Caco-2 (cell line): ENCODE measurements around the gene MRPL58. TPM values are rescaled to one million over a fixed set of nuclear protein-coding genes. Genes with fewer than 3 reads are reported as not detected.

Experiments
- BruUV-seq: library from RNA; stranded (reverse); fragments of 400-500 nt; replicated peaks from 2 replicates; lab custom pipeline; 2021; lab: Mats Ljungman, UMichigan
- CTCF ChIA-PET: fragments of 300-600 bp; sonication (Branson Sonifier 250); formaldehyde crosslinking; loops from one replicate; lab custom pipeline; 2022; ENCODE audit warnings: antibody characterized with exemption; lab: Charles Lee
- POLR2A ChIA-PET: fragments of 300-600 bp; sonication (Branson Sonifier 250); formaldehyde crosslinking; loops from one replicate; lab custom pipeline; 2022; ENCODE audit warnings: antibody characterized with exemption; lab: Charles Lee
- DNase-seq, 2 experiments: peaks; one replicate each; pipeline versions ENCODE4 v3.0.0 to v3.0.0-alpha.2; 2020 to 2022
- H3K27me3 ChIP-seq: replicated peaks from 2 replicates; pipeline ENCODE4 v1.6.0; 2011; ENCODE audit warnings: low read length; ENCODE audit not compliant: control insufficient read depth, insufficient read depth
- H3K36me3 ChIP-seq: 2 replicates; pipeline ENCODE4 v1.5.1; 2011; ENCODE audit warnings: low read length; ENCODE audit not compliant: control insufficient read depth, insufficient read depth
- H3K4me1 ChIP-seq: fragments of 250-450 bp; sonication (Bioruptor Pico); 2 replicates; pipeline ENCODE4 v1.5.1; 2020; ENCODE audit warnings: mild to moderate bottlenecking
- H3K4me3 ChIP-seq: 2 replicates; pipeline ENCODE4 v1.5.1; 2011; ENCODE audit warnings: low read depth, mild to moderate bottlenecking, control low read depth, low read length
- H3K9me3 ChIP-seq: fragments of 250-450 bp; sonication (Bioruptor Pico); 2 replicates; pipeline ENCODE4 v1.5.1; 2020; ENCODE audit warnings: mild to moderate bottlenecking, moderate library complexity
- H3K27ac Mint-ChIP-seq: one replicate; pipeline ENCODE4 v1.8.0; 2022; ENCODE audit warnings: mixed read lengths; ENCODE audit not compliant: unreplicated experiment
- H3K27me3 Mint-ChIP-seq: one replicate; pipeline ENCODE4 v1.8.0; 2022; ENCODE audit warnings: mixed read lengths; ENCODE audit not compliant: insufficient read depth, unreplicated experiment
- H3K36me3 Mint-ChIP-seq: one replicate; pipeline ENCODE4 v1.8.0; 2022; ENCODE audit warnings: mild to moderate bottlenecking, mixed read lengths; ENCODE audit not compliant: insufficient read depth, unreplicated experiment
- H3K4me1 Mint-ChIP-seq: one replicate; pipeline ENCODE4 v1.8.0; 2022; ENCODE audit warnings: low read depth, mixed read lengths; ENCODE audit not compliant: unreplicated experiment
- H3K4me3 Mint-ChIP-seq: one replicate; pipeline ENCODE4 v1.8.0; 2022; ENCODE audit warnings: mild to moderate bottlenecking, moderate library complexity, mixed read lengths; ENCODE audit not compliant: unreplicated experiment
- H3K9me3 Mint-ChIP-seq: one replicate; pipeline ENCODE4 v1.8.0; 2022; ENCODE audit warnings: mixed read lengths; ENCODE audit not compliant: unreplicated experiment
- intact Hi-C: fragments of 100-400 bp; cut with micrococcal nuclease; formaldehyde crosslinking; loops from one replicate; pipeline ENCODE4 v1.10.0; 2022; ENCODE audit not compliant: unreplicated experiment
- total RNA-seq: library from RNA; stranded (reverse); gene quantifications from 2 replicates; pipeline ENCODE4 v1.2.3, GENCODE V29; 2022
- TF ChIP-seq, protein P1 (sequence below), 2 experiments: fragments of 200-600 bp in 1 of 2; IDR thresholded peaks; 1 replicate in 1 of 2; 2 replicates in 1 of 2; pipeline versions ENCODE4 v1.5.1 to v1.8.0; 2011 to 2022; ENCODE audit warnings: antibody characterized with exemption in 1 of 2, control low read depth in 1 of 2, inconsistent platforms in 1 of 2, low read depth in 1 of 2, low read length in 1 of 2, mild to moderate bottlenecking in 1 of 2, moderate library complexity in 1 of 2; ENCODE audit not compliant: insufficient read depth in 1 of 2, severe bottlenecking in 1 of 2, unreplicated experiment in 1 of 2

Gene MRPL58
- total RNA-seq, 1 experiment from 2014 or later, result 61.0 TPM

GRCh38 chr17:75048249-75048878 is 35.9 kb downstream of the MRPL58 start:
- no peaks in the 10 kb centered on the region for H3K27me3 ChIP-seq
- peaks cover 49% of the 10 kb centered on the region for H3K36me3 Mint-ChIP-seq
- H3K4me3 Mint-ChIP-seq, result peak overlapping the region; percentile 95
- POLR2A ChIA-PET, result interaction anchor here (0.6 to 3.2 kb wide), 4 partner anchors 8 to 106 kb away, joined by 3 to 20 read pairs (median 4); no protein-coding TSS in a partner anchor
- H3K9me3 Mint-ChIP-seq, result no peaks in the 10 kb centered on the region
- intact Hi-C loops, result no loop called here
- H3K4me3 ChIP-seq, result peak overlapping the region; percentile 60
- CTCF ChIA-PET, result interaction anchor here (0.7 to 2.5 kb wide), 4 partner anchors 12 to 87 kb away, joined by 3 to 8 read pairs (median 5); no protein-coding TSS in a partner anchor
- peak overlapping the region; percentile 75 for H3K27ac Mint-ChIP-seq
- no peaks in the 10 kb centered on the region for H3K27me3 Mint-ChIP-seq
- no peaks in the 10 kb centered on the region for H3K4me1 Mint-ChIP-seq
- peaks cover 7% of the 10 kb centered on the region; the same call in 1 of the 2 replicates for H3K4me1 ChIP-seq
- no peaks in the 10 kb centered on the region for H3K9me3 ChIP-seq
- no peak for DNase-seq
- TSS peak; percentile 44 for BruUV-seq
- TF ChIP-seq, protein P1, sequence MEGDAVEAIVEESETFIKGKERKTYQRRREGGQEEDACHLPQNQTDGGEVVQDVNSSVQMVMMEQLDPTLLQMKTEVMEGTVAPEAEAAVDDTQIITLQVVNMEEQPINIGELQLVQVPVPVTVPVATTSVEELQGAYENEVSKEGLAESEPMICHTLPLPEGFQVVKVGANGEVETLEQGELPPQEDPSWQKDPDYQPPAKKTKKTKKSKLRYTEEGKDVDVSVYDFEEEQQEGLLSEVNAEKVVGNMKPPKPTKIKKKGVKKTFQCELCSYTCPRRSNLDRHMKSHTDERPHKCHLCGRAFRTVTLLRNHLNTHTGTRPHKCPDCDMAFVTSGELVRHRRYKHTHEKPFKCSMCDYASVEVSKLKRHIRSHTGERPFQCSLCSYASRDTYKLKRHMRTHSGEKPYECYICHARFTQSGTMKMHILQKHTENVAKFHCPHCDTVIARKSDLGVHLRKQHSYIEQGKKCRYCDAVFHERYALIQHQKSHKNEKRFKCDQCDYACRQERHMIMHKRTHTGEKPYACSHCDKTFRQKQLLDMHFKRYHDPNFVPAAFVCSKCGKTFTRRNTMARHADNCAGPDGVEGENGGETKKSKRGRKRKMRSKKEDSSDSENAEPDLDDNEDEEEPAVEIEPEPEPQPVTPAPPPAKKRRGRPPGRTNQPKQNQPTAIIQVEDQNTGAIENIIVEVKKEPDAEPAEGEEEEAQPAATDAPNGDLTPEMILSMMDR (IDR thresholded peaks at IDR 0.05; ENCODE audit: insufficient read depth in 1 of 2, low read depth in 1 of 2, low read length in 1 of 2, severe bottlenecking in 1 of 2, unreplicated experiment in 1 of 2), result no peak
- H3K36me3 ChIP-seq, result peaks cover 5% of the 10 kb centered on the region

DNA sequence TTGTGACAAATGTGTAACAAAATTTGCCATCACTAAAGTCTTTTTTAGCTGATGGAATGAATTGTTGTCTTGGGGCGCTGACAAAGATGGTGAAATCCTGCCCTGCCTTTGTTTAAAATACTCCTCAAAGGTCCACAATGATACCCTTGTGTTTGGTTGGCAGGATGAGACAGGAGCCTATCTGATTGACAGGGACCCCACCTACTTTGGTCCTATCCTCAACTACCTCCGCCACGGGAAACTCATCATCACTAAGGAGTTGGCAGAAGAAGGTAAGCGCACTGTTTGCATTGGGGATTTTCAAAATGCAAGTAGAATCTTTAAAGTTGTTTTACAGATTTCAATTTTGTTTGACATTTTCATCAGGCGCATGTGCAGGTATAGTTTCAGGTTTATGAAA is 36.6 kb downstream of the MRPL58 start:
- H3K27me3 ChIP-seq, result no peaks in the 10 kb centered on the region
- no peak for DNase-seq
- Mint-ChIP-seq H3K27ac (no peak overlapping the region), H3K36me3 (peaks cover 56% of the 10 kb centered on the region), H3K27me3 (no peaks in the 10 kb centered on the region), H3K4me3 (peak overlapping the region; percentile 95), H3K4me1 (no peaks in the 10 kb centered on the region), H3K9me3 (no peaks in the 10 kb centered on the region)
- intact Hi-C loops, result no loop called here
- H3K36me3 ChIP-seq, result peaks cover 8% of the 10 kb centered on the region
- CTCF ChIA-PET, result interaction anchor here (0.7 to 2.5 kb wide), 3 partner anchors 11 to 88 kb away, joined by 3 to 8 read pairs (median 5); no protein-coding TSS in a partner anchor
- TF ChIP-seq, protein P1 (IDR thresholded peaks at IDR 0.05; ENCODE audit: insufficient read depth in 1 of 2, low read depth in 1 of 2, low read length in 1 of 2, severe bottlenecking in 1 of 2, unreplicated experiment in 1 of 2), result no peak
- POLR2A ChIA-PET, result interaction anchor here (0.6 to 1.5 kb wide), 3 partner anchors 8 to 106 kb away, joined by 3 to 4 read pairs (median 4); no protein-coding TSS in a partner anchor
- peaks cover 7% of the 10 kb centered on the region; the same call in 1 of the 2 replicates for H3K4me1 ChIP-seq
- no peaks in the 10 kb centered on the region for H3K9me3 ChIP-seq
- no TSS peak for BruUV-seq
- H3K4me3 ChIP-seq, result no peak overlapping the region

GRCh38 chr17:75049706-75050105 is 37.2 kb downstream of the MRPL58 start:
- TF ChIP-seq, protein P1 (IDR thresholded peaks at IDR 0.05; ENCODE audit: insufficient read depth in 1 of 2, low read depth in 1 of 2, low read length in 1 of 2, severe bottlenecking in 1 of 2, unreplicated experiment in 1 of 2), result no peak
- ChIA-PET POLR2A (interaction anchor here (1.5 kb wide), 1 partner anchor 9 kb away, joined by 4 read pairs; no protein-coding TSS in a partner anchor), CTCF (interaction anchor here (2.5 kb wide), 1 partner anchor 10 kb away, joined by 8 read pairs; no protein-coding TSS in a partner anchor)
- no peak for DNase-seq
- no TSS peak for BruUV-seq
- intact Hi-C loops, result no loop called here
- no peaks in the 10 kb centered on the region for H3K4me1 Mint-ChIP-seq
- H3K36me3 Mint-ChIP-seq, result peaks cover 58% of the 10 kb centered on the region
- Histone ChIP-seq H3K4me3 (no peak overlapping the region), H3K27me3 (no peaks in the 10 kb centered on the region), H3K36me3 (peaks cover 8% of the 10 kb centered on the region), H3K9me3 (no peaks in the 10 kb centered on the region), H3K4me1 (peaks cover 7% of the 10 kb centered on the region; the same call in 1 of the 2 replicates)
- H3K9me3 Mint-ChIP-seq, result no peaks in the 10 kb centered on the region
- H3K27ac Mint-ChIP-seq, result no peak overlapping the region
- H3K4me3 Mint-ChIP-seq, result no peak overlapping the region
- H3K27me3 Mint-ChIP-seq, result no peaks in the 10 kb centered on the region
